Fibroblast of the aortic adventitia (primary cell): Measurements from ENCODE around the gene PTCHD4. TPM values are rescaled to one million over a fixed set of nuclear protein-coding genes. Genes with fewer than 3 reads are reported as not detected.
A peak's percentile ranks its signal among the peaks of the same experiment; 100 is the strongest.

Source experiments
- DNase-seq: peaks from one replicate; pipeline ENCODE4 v3.0.0-alpha.2; 2010; ENCODE audit warnings: low read depth
- H3K4me3 ChIP-seq: 2 replicates; pipeline ENCODE4 v1.5.1; 2011; ENCODE audit warnings: low read depth, mild to moderate bottlenecking, control low read depth, low read length, moderate library complexity
- total RNA-seq: library from RNA; depleted of rRNA; stranded (reverse); fragments of >200 nt; gene quantifications from 2 replicates; pipeline ENCODE4 v1.2.3, GENCODE V29; 2012; ENCODE audit warnings: low replicate concordance
- TF ChIP-seq, protein P1 (sequence below): IDR thresholded peaks from 2 replicates; pipeline ENCODE4 v1.5.1; 2011; ENCODE audit warnings: mild to moderate bottlenecking, low read length, control low read depth, inconsistent platforms; ENCODE audit not compliant: insufficient read depth

The PTCHD4 gene
- total RNA-seq, 1 donor = 5.2 TPM

DNA sequence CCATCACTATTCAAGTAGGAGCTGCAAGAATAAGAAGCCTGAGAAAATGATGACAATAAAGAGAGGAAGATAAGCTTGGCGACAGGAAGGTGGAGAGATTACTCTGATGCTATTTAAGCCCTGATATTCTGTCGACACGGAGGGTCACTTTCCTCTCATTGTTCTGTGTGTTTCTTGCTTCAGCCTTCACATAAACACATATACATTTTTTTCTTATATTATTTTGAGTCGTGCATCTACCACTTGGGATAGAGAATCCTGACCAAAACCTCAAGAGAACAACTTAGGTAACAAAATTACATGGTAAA is 10.5 kb downstream of the PTCHD4 start:
- no peak for DNase-seq
- no peak overlapping the region for H3K4me3 ChIP-seq
- TF ChIP-seq, protein P1, sequence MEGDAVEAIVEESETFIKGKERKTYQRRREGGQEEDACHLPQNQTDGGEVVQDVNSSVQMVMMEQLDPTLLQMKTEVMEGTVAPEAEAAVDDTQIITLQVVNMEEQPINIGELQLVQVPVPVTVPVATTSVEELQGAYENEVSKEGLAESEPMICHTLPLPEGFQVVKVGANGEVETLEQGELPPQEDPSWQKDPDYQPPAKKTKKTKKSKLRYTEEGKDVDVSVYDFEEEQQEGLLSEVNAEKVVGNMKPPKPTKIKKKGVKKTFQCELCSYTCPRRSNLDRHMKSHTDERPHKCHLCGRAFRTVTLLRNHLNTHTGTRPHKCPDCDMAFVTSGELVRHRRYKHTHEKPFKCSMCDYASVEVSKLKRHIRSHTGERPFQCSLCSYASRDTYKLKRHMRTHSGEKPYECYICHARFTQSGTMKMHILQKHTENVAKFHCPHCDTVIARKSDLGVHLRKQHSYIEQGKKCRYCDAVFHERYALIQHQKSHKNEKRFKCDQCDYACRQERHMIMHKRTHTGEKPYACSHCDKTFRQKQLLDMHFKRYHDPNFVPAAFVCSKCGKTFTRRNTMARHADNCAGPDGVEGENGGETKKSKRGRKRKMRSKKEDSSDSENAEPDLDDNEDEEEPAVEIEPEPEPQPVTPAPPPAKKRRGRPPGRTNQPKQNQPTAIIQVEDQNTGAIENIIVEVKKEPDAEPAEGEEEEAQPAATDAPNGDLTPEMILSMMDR = no peak

DNA sequence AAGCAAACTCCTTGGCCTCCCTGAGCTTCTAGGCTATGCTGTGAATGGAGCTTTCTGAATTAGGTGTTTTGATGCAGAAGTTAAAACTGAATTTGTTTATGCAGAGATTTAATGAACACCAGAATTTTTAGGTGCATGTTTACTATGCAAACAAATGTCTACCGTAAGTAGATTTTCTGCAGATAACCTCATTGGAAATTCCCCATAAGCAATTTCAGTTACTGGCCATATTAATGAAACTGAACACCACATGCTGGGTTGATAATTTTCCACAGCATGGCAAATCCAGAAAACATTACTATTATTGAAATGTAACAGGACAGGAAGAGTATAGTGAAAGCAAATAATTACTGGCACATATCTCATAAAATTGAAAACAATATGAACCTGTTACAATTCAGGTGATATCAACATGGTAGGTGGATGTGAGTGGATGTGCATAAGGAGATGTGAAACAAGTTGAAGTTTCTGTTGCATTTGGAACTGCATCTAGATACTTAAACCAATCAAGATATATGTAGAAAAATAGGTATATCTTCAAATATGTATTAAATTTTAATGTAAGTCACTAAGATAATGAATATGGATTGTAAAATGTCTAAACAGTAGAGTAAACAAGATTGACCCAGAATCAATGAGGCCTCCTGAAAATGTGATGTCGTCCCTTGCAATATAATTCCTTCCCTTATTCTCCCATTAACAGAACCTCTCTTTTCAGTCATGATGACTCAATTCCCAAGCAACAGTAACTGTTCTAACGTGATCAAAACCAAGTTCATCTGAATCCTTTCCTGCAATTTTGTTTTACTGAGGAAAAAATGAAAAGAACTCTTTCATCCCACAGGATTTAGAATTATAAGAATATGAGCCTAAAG is 11.0 kb downstream of the PTCHD4 start:
- no peak for DNase-seq
- TF ChIP-seq, protein P1 = no peak
- H3K4me3 ChIP-seq = no peak overlapping the region

DNA sequence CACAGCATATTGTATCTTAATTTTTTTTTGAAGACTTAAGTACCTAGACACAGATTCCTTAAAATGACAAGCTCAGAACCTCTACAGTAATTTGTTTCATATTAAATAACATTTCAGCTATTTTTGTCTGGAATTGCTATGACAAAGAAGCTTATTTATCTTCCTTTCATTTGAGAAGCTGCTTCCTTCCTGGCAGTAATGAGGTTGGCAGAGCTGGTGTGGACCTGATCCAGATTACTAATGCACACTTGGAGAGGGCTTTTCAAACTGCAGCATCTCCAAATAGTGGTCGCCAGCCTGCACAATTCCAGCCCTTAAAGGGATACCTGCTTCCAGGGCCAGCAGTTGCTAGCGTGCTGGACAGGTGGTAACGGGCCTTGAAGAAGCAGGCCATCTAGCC is 12.1 kb downstream of the PTCHD4 start:
- peak; percentile 40 for DNase-seq
- TF ChIP-seq, protein P1 = no peak
- H3K4me3 ChIP-seq = no peak overlapping the region

- no peak overlapping the region for H3K4me3 ChIP-seq
- TF ChIP-seq, protein P1 = no peak
- DNase-seq = peak; percentile 32
Measured at GRCh38 chr6:48092550-48093217, 18.3 kb downstream of the PTCHD4 start.

DNA sequence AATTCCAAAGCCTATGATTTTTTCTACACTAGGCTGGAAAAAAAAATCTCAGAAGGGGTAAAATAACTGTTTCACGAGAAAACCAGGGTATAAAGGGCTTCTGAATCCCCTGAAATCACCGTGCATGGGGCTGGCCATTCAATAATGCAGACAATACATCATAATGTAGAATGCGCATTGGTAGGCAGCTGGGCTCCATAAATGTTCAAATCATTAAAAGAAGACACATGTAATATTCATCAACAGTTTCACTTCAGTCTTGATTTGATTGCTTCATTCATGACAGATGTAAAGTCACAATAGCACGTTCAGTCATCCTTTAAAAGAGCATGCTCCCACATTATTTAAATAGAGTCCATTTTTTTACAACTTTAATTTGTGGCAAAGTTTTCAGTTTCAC is 20.5 kb downstream of the PTCHD4 start:
- DNase-seq = no peak
- H3K4me3 ChIP-seq = no peak overlapping the region
- TF ChIP-seq, protein P1 = no peak

DNA sequence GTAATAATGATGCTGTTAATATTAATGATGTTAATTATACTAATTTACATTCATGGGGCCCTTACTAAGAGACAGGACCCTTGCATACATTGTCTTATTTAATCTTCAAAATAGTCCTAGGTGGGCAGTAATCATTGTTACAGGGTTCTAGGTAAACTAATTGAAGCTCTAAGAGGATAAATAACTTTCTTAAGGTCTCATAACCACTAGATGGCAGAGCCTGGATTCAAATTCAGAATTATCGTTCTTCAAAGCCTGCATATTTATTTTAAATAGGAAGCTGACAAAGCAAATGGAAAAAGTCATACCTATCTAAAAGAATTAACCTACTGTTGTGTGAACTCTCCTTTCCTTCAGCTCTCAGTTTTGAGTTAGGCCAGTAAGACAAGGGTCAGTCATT is 23.5 kb downstream of the PTCHD4 start:
- peak; percentile 77 for DNase-seq
- TF ChIP-seq, protein P1 = peak; percentile 54

More for the DNA sequence above, 23.5 kb downstream of the PTCHD4 start:
- H3K4me3 ChIP-seq = no peak overlapping the region
